ENCODE results near the gene CDH26.

The CDH26 gene

DNA sequence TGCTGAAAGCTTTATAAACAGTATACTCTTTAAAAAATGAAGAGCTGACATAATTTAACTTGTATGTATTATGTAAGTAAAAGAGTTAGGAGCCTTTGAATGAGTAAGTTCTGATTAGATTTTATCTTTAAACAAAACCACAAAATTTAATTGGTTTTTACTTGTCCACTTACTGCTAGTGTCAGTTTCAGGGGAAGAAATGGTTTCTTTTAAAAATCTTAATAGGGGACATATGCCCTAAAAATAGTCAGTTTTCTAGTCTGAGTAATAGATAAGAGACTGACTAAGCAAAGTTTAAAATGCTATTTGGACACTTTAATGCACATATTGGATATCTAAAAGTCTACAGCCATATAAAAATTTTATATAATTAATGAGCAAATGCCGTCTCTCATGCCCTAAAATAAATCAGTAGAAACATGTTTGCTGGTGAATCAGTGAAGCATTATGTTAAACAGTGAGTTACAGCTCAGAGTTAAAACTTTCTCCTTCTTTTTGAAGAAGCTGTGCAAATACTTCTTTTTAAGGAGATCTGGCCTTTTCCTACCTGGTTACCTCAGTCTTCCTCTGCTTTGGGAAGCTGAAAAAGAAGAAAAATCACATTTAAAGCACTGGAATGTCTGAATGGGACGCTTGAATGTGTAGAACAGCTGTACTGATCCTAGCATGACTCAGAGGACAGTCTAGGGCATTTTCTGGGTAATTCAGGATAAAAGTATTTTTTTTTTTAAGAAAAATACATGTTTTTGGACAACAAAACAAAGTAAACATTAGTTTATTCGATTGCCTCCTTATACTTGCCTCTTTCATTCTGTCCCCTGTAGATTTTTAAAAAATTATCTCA lies 55.3 kb downstream of the CDH26 start:
- no peaks in the 10 kb centered on the region for H3K4me1 ChIP-seq
- TF ChIP-seq, protein P1, sequence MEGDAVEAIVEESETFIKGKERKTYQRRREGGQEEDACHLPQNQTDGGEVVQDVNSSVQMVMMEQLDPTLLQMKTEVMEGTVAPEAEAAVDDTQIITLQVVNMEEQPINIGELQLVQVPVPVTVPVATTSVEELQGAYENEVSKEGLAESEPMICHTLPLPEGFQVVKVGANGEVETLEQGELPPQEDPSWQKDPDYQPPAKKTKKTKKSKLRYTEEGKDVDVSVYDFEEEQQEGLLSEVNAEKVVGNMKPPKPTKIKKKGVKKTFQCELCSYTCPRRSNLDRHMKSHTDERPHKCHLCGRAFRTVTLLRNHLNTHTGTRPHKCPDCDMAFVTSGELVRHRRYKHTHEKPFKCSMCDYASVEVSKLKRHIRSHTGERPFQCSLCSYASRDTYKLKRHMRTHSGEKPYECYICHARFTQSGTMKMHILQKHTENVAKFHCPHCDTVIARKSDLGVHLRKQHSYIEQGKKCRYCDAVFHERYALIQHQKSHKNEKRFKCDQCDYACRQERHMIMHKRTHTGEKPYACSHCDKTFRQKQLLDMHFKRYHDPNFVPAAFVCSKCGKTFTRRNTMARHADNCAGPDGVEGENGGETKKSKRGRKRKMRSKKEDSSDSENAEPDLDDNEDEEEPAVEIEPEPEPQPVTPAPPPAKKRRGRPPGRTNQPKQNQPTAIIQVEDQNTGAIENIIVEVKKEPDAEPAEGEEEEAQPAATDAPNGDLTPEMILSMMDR (IDR thresholded peaks at IDR 0.05; ENCODE audit: low read depth, low read length) = no peak
- H3K27me3 ChIP-seq = 0 out of 2 replicates have a peak, but pooled peaks cover 4% of the 10 kb centered on the region
- H3K4me3 ChIP-seq (ENCODE audit: low read depth, low read length) = no peak overlapping the region
- no peaks in the 10 kb centered on the region for H3K36me3 ChIP-seq
- DNase-seq = no peak
- H3K9me3 ChIP-seq = no peaks in the 10 kb centered on the region

DNA sequence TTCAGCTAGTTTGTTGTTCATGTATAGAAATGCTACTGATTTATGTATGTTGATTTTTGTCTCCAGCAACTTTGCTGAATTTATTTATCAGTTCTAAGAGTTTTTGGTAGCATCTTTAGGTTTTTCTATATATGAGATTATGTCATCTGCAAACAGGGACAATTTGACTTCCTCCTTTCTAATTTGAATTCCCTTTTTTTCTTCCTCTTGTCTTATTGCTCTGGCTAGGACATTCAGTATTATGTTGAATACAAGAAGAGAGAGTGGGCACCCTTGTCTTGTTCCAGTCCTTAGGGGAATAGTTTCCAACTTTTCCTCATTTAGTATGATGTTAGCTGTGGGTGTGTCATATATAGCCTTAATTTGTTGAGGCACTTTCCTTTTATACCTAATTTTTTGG lies 58.2 kb downstream of the CDH26 start:
- Histone ChIP-seq H3K9me3 (no peaks in the 10 kb centered on the region), H3K4me1 (no peaks in the 10 kb centered on the region), H3K36me3 (no peaks in the 10 kb centered on the region), H3K27me3 (0 out of 2 replicates have a peak, but pooled peaks cover 4% of the 10 kb centered on the region), H3K4me3 (ENCODE audit: low read depth, low read length) (no peak overlapping the region)
- TF ChIP-seq, protein P1 (IDR thresholded peaks at IDR 0.05; ENCODE audit: low read depth, low read length) = no peak
- no peak for DNase-seq

DNA sequence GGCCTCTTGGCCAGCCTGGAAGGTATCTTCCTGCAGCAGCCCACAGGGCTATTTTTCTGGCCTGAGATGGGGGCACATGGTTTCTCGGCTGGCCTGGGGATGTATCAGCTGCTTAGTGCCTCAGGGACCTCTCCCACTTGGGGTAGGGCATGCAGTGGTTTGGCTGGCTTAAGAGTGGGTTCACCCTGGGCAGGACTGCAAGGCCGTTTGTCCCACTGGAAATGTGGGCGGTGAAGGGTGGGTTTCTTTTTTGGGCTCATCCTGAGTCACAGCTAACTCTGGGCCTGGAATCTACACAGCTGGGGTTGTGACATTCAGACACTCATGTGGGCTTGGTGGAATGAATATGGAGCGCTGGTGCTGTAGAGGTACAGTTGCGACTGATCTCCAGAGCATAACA lies 62.0 kb downstream of the CDH26 start:
- Histone ChIP-seq H3K4me3 (ENCODE audit: low read depth, low read length) (no peak overlapping the region), H3K4me1 (no peaks in the 10 kb centered on the region), H3K27me3 (no peaks in the 10 kb centered on the region), H3K36me3 (no peaks in the 10 kb centered on the region), H3K9me3 (no peaks in the 10 kb centered on the region)
- TF ChIP-seq, protein P1 (IDR thresholded peaks at IDR 0.05; ENCODE audit: low read depth, low read length) = no peak
- DNase-seq = no peak

DNA sequence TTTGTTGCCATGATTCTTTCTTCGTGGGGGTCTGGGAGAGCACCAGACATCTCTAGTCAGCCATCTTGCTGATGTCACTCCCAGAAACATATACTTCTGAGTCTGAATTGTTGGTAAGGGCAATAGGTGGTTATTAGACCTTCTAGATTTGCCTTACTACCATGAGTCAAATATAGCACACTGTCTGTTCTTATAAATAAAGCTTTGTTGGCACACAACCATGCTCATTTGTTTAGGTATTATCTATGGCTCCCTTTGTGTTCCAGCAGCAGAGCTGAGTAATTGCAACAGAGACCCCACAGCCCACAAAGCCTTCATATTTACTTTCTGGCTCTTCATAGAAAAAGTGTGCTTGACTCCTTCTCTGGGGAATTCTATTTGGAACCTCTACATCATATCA lies 62.9 kb downstream of the CDH26 start:
- no peaks in the 10 kb centered on the region for H3K9me3 ChIP-seq
- no peak for DNase-seq
- TF ChIP-seq, protein P1 (IDR thresholded peaks at IDR 0.05; ENCODE audit: low read depth, low read length) = no peak
- no peaks in the 10 kb centered on the region for H3K36me3 ChIP-seq
- H3K4me1 ChIP-seq = no peaks in the 10 kb centered on the region
- no peaks in the 10 kb centered on the region for H3K27me3 ChIP-seq
- H3K4me3 ChIP-seq (ENCODE audit: low read depth, low read length) = no peak overlapping the region

DNA sequence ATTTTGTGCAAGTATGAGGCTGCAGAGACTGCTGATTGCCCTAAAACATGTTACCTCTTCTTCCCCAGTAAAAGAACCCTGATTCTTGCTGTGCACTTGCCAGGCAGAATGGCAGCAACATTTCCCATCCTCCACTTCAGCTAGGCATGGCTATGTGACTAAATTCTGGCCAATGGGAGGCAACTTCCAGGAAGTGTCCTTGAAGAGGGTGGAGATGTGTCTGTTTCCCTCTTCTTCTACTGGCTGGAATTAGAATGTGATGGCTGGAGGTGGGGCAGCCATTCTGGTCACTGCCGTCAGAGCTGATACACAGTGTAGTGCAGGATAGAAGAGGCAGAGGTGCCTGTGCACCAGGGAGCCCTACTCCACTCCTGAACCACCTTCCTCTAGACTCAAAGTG lies 64.6 kb downstream of the CDH26 start:
- no peaks in the 10 kb centered on the region for H3K9me3 ChIP-seq
- H3K27me3 ChIP-seq = no peaks in the 10 kb centered on the region
- H3K4me3 ChIP-seq (ENCODE audit: low read depth, low read length) = no peak overlapping the region
- H3K4me1 ChIP-seq = no peaks in the 10 kb centered on the region
- H3K36me3 ChIP-seq = no peaks in the 10 kb centered on the region
- no peak for DNase-seq
- TF ChIP-seq, protein P1 (IDR thresholded peaks at IDR 0.05; ENCODE audit: low read depth, low read length) = no peak

DNA sequence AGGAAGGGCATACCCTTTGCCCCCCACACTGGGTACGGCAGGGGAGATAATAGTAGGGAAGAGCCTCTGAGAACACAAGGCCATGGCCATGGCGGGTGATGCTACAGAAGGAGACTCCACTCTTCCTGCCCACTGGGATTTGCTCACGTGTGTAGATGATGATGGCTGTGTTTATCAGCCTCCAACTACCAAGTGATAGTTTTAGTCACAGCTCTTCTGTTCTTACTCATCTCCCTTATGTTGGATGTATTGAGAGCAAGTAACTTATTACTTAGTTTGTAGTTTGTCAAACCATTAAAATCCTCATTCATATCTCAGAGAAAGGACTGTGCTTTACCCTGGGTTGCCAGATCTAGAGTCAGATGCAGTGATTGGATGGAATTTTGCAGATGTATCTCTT lies 66.0 kb downstream of the CDH26 start:
- Histone ChIP-seq H3K36me3 (no peaks in the 10 kb centered on the region), H3K9me3 (no peaks in the 10 kb centered on the region), H3K4me1 (no peaks in the 10 kb centered on the region), H3K27me3 (no peaks in the 10 kb centered on the region), H3K4me3 (ENCODE audit: low read depth, low read length) (no peak overlapping the region)
- DNase-seq = no peak
- TF ChIP-seq, protein P1 (IDR thresholded peaks at IDR 0.05; ENCODE audit: low read depth, low read length) = no peak
